ENCODE results near the gene TIMP3.
A peak's percentile ranks its signal among the peaks of the same experiment; 100 is the strongest.

The TIMP3 gene

GRCh38 chr22:32832174-32832573 lies 30.7 kb downstream of the TIMP3 start:
- no peak for DNase-seq

- peak; percentile 19 for DNase-seq
These were observed 35.0 kb downstream of the TIMP3 start for GRCh38 chr22:32836280-32837123.

GRCh38 chr22:32837142-32837541 lies 35.6 kb downstream of the TIMP3 start:
- no peak for DNase-seq

- DNase-seq: no peak
These were observed 36.3 kb downstream of the TIMP3 start for GRCh38 chr22:32837803-32838202.

GRCh38 chr22:32839831-32840584 lies 38.5 kb downstream of the TIMP3 start:
- no peak for DNase-seq

- no peak for DNase-seq
These were observed 39.7 kb downstream of the TIMP3 start for GRCh38 chr22:32841175-32841574.

- DNase-seq: no peak
These were observed 41.0 kb downstream of the TIMP3 start for GRCh38 chr22:32842486-32842885.

GRCh38 chr22:32843300-32843699 lies 41.8 kb downstream of the TIMP3 start:
- DNase-seq: no peak

GRCh38 chr22:32844251-32844650 lies 42.7 kb downstream of the TIMP3 start:
- no peak for DNase-seq

- peak; percentile 22 for DNase-seq
These were observed 45.4 kb downstream of the TIMP3 start for GRCh38 chr22:32846780-32847491.

- DNase-seq: no peak
These were observed 46.7 kb downstream of the TIMP3 start for GRCh38 chr22:32848226-32848625.

- no peak for DNase-seq
These were observed 48.0 kb downstream of the TIMP3 start for GRCh38 chr22:32849501-32849900.

GRCh38 chr22:32850157-32850556 lies 48.7 kb downstream of the TIMP3 start:
- no peak for DNase-seq

- DNase-seq: no peak
These were observed 49.3 kb downstream of the TIMP3 start for GRCh38 chr22:32850591-32851517.

- no peak for DNase-seq
These were observed 51.1 kb downstream of the TIMP3 start for GRCh38 chr22:32852395-32853251.

- no peak for DNase-seq
These were observed 52.2 kb downstream of the TIMP3 start for GRCh38 chr22:32853662-32854061.

- DNase-seq: no peak
These were observed 52.9 kb downstream of the TIMP3 start for GRCh38 chr22:32854351-32854804.

GRCh38 chr22:32855045-32855756 lies 53.7 kb downstream of the TIMP3 start:
- DNase-seq: no peak

- DNase-seq: no peak
These were observed 56.7 kb downstream of the TIMP3 start for GRCh38 chr22:32858121-32858703.

GRCh38 chr22:32858957-32859356 lies 57.5 kb downstream of the TIMP3 start:
- DNase-seq: no peak

Data from NCI-H1694 treated with DMSO at 0.1 percent for 48 hours (cell line).